ENCODE results near the gene ADGRF4. TPM values are rescaled to one million over a fixed set of nuclear protein-coding genes. Genes with fewer than 3 reads are reported as not detected.

ADGRF4 gene
- total RNA-seq, 1 experiment from 2014 or later, result 0.10 TPM

DNA sequence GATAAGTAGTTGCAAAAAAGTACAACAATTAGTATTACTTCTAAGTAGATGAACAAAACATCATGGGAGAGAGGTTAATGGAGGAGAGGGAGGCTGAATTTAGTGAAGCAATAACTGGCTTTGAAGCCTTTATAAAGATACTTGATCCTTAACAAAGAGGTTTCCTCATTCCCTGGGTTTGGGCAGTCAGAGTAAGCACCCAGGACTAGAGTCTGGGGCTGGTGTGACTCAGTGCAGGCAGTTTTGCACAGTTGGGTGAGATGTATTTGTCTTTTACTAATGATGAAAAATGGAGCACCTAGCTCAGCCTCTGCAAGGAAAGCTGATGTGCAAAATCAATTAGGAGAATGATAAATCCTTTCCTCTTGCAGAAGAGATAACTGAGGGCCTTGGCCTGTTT lies 71.6 kb downstream of the ADGRF4 start:
- Histone ChIP-seq H3K4me3 (ENCODE audit: low read depth in 2 of 2, low read length in 2 of 2) (no peak overlapping the region), H3K4me1 (ENCODE audit: control insufficient read depth, insufficient read depth, low read length) (no peaks in the 10 kb centered on the region), H3K36me3 (ENCODE audit: control insufficient read depth, insufficient read depth, low read length) (no peaks in the 10 kb centered on the region), H3K9me3 (ENCODE audit: control insufficient read depth, insufficient read depth, low read depth, low read length) (no peaks in the 10 kb centered on the region), H3K27me3 (ENCODE audit: control insufficient read depth, insufficient read depth, low read length) (no peaks in the 10 kb centered on the region), H3K27ac (ENCODE audit: low read length) (no peak overlapping the region)
- intact Hi-C loops (cut with micrococcal nuclease; ENCODE audit: unreplicated experiment), result no loop called here
- no peak for ATAC-seq
- DNase-seq (ENCODE audit: low read depth, low spot score), result no peak
- in situ Hi-C loops (cut with HindIII; ENCODE audit: low pct_unique_long_range_greater_than_20kb, low sequenced_read_pairs), result no loop called here
- POLR2A ChIA-PET, result interaction anchor here (0.6 kb wide), 1 partner anchor 1922 kb away, joined by 3 read pairs; no protein-coding TSS in a partner anchor
- CTCF ChIA-PET, result no interaction called here
- BruUV-seq (replicated peaks), result no TSS peak
- TF ChIP-seq, protein P1, sequence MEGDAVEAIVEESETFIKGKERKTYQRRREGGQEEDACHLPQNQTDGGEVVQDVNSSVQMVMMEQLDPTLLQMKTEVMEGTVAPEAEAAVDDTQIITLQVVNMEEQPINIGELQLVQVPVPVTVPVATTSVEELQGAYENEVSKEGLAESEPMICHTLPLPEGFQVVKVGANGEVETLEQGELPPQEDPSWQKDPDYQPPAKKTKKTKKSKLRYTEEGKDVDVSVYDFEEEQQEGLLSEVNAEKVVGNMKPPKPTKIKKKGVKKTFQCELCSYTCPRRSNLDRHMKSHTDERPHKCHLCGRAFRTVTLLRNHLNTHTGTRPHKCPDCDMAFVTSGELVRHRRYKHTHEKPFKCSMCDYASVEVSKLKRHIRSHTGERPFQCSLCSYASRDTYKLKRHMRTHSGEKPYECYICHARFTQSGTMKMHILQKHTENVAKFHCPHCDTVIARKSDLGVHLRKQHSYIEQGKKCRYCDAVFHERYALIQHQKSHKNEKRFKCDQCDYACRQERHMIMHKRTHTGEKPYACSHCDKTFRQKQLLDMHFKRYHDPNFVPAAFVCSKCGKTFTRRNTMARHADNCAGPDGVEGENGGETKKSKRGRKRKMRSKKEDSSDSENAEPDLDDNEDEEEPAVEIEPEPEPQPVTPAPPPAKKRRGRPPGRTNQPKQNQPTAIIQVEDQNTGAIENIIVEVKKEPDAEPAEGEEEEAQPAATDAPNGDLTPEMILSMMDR (IDR thresholded peaks at IDR 0.05), result no peak
- TF ChIP-seq TCF7L2 (IDR thresholded peaks at IDR 0.05; ENCODE audit: low read depth, low read length) (no peak), POLR2AphosphoS5 (IDR thresholded peaks at IDR 0.05; ENCODE audit: low read depth, low read length) (no peak), SIN3A (IDR thresholded peaks at IDR 0.05; ENCODE audit: borderline replicate concordance, insufficient read depth, low read depth, low read length) (no peak)
- TF ChIP-seq, protein P2, sequence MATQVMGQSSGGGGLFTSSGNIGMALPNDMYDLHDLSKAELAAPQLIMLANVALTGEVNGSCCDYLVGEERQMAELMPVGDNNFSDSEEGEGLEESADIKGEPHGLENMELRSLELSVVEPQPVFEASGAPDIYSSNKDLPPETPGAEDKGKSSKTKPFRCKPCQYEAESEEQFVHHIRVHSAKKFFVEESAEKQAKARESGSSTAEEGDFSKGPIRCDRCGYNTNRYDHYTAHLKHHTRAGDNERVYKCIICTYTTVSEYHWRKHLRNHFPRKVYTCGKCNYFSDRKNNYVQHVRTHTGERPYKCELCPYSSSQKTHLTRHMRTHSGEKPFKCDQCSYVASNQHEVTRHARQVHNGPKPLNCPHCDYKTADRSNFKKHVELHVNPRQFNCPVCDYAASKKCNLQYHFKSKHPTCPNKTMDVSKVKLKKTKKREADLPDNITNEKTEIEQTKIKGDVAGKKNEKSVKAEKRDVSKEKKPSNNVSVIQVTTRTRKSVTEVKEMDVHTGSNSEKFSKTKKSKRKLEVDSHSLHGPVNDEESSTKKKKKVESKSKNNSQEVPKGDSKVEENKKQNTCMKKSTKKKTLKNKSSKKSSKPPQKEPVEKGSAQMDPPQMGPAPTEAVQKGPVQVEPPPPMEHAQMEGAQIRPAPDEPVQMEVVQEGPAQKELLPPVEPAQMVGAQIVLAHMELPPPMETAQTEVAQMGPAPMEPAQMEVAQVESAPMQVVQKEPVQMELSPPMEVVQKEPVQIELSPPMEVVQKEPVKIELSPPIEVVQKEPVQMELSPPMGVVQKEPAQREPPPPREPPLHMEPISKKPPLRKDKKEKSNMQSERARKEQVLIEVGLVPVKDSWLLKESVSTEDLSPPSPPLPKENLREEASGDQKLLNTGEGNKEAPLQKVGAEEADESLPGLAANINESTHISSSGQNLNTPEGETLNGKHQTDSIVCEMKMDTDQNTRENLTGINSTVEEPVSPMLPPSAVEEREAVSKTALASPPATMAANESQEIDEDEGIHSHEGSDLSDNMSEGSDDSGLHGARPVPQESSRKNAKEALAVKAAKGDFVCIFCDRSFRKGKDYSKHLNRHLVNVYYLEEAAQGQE (IDR thresholded peaks at IDR 0.05; ENCODE audit: insufficient read depth in 1 of 2, low read depth in 2 of 2, low read length in 1 of 2), result no peak

Other genes starting within 250 kb of the ADGRF4 start
- gene CD2AP, start 220.8 kb upstream of the ADGRF4 start, total RNA-seq (2021; ENCODE audit: unreplicated experiment), result 41.8 TPM
- not detected for gene OPN5, start 83.5 kb downstream of the ADGRF4 start, total RNA-seq (2021; ENCODE audit: unreplicated experiment)